ENCODE measurements around the gene OBP2A. TPM values are rescaled to one million over a fixed set of nuclear protein-coding genes. Genes with fewer than 3 reads are reported as not detected.

OBP2A gene
- total RNA-seq, 1 donor from 2014 or later = not detected

DNA sequence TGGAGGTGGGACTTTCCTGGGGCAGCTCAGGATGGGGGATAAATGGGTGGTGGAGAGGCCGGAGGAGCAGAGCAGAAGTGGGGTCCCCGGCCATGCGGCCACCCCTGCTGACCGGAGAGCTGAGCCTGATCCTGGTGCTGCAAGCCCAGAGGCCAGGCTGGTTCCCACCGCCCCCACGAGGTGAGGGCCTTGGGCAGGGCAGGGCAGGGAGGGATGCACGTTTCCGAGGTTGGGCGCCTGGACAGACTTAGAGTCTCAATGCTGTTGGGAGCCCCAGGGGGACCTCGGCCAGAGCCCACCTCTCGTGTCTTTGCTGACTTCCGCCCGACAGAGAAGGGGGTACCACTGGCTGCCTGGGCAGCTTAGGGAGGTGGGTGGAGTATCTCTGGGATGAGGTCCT lies 5.5 kb downstream of the OBP2A start:
- DNase-seq (ENCODE audit: low spot score) = peak; percentile 88

DNA sequence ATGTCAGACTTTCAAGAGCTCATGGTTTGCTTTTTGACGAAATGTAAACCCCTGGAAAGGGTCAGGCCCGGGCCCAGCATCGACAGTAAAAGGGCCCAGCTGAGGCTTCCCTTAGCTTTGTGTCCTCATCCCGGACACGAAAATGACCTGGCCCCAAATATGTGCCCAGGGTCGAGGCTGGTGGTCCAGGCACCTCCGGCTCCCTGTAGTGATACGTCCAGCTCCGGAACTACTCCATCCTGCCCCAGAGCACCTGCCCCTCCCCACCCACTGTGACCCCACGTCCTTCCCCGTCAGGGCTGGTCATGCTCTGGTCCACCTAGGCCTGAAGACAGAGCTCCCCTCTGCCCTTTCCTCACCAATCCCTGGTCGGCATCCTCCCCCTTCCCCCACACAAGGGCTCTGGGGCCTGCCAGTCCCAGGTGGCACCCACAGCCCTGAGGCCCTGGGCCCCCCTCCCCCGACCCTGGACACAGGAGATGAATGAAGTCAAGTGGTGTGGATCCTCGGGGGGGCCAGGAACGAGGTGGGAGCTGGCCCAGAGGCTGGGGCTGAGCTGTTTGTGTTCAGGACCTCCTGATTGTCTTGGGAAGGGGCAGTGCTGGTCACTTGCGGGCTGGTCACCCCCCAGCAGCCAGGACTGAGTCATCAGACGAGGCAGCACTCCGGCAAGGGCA lies 6.2 kb downstream of the OBP2A start:
- peak; percentile 82 for DNase-seq (ENCODE audit: low spot score)

GRCh38 chr9:135552698-135553171 lies 6.8 kb downstream of the OBP2A start:
- DNase-seq (ENCODE audit: low spot score) = no peak

DNA sequence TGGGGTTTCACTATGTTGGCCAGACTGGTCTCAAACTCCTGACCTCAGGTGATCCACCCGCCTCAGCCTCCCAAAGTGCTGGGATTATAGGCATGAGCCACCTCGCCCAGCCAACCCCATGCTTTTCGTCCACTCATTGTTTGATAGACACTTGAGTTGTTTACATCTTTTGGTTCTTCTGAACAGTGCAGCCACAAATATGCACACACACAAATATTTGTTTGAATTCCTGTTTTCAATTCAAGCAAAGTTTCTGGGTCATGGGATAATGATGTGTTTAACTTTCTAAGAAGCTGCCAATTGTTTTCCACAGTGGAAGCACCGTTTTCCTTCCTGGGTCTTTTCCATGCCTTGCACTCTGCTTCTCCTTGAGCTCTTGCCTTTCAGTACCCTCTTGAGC lies 8.8 kb downstream of the OBP2A start:
- DNase-seq (ENCODE audit: low spot score) = no peak

DNA sequence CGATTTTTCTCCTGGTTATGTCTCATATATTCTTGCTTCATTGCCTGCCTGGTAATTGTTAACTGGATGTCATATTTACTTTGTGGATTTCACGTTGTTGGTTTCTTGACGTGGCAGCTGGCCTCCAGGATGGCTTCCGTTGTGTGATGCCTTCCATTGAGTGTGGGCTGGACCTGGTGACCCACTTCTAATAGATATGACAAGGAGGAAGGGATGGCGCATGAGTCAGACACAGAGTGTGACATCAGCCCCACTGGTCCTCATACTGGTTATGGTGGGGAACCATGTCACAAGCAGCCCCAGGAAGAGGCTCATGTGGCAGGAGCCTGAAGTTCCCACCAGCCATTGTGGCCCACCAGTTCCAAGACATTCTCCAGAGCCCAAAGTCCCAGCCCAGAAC lies 9.3 kb downstream of the OBP2A start:
- DNase-seq (ENCODE audit: low spot score) = peak; percentile 39

DNA sequence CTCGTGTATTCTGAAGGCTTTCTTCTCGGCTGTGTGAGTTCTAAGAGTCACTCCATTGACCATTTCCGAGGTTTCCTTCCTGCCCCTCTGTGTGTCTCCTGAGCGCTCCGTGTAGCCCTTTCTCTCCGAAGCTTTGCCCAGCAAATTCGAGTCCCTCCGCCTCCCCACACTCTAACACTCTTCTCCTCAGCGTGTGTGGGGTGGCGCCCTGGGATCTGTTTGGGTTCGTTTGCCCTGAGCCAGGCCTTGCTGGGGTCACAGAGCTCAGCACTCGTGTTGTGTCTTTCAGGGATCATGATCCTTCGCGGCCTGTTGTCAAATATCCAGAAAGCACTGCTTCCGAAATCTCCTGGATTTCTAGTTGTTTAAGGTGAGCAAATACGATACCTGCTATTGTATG lies 10.0 kb downstream of the OBP2A start:
- peak; percentile 45 for DNase-seq (ENCODE audit: low spot score)

- peak; percentile 74 for DNase-seq (ENCODE audit: low spot score)
These were observed 13.7 kb downstream of the OBP2A start for GRCh38 chr9:135559606-135560005.

GRCh38 chr9:135561391-135562234 lies 15.7 kb downstream of the OBP2A start, which contains the start of gene PAEP:
Gene PAEP, plus strand, starts transcription at chr9:135561756.
- peak; percentile 71 for DNase-seq (ENCODE audit: low spot score)

GRCh38 chr9:135562235-135562745 lies 16.4 kb downstream of the OBP2A start:
- peak; percentile 81 for DNase-seq (ENCODE audit: low spot score)

DNA sequence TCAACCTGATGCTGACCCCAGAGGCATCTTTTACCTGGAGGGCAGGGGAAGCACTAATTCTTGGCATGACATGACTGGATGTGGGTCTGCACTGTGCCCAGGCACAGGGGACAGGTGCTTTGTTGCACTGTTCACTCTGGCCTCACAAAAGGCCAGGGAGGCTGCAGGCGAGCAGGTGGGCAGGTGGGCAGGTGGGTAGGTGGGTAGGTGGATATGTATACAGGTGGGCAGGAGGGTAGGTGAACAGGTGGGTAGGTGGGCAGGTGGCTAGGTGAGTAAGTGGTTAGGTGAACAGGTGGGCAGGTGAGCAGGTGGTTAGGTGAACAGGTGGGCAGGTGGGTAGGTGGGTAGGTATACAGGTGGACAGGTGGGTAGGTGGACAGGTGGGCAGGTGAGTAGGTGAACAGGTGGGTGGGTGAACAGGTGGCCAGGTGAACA lies 17.1 kb downstream of the OBP2A start:
- DNase-seq (ENCODE audit: low spot score) = peak; percentile 68

DNA sequence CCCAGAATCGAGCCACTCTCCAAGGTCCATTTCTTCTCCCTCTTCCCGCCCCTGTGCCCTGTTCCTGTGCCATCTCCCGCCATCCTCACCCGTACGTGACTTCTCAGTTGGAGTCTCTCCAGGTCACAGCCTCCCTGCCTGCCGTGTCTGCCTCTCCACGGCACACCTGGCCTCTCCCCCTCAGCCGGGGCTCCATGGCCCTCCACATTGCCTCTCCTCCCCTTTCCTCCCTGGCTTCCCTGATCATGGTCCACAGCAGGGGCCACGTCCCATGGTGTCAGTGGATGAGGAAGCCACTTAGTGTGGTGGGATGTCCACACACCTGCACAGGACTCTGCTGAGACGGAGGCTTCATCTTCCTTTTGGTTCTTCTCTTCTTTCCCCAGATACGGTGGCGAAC lies 17.9 kb downstream of the OBP2A start:
- DNase-seq (ENCODE audit: low spot score) = peak; percentile 72

DNA sequence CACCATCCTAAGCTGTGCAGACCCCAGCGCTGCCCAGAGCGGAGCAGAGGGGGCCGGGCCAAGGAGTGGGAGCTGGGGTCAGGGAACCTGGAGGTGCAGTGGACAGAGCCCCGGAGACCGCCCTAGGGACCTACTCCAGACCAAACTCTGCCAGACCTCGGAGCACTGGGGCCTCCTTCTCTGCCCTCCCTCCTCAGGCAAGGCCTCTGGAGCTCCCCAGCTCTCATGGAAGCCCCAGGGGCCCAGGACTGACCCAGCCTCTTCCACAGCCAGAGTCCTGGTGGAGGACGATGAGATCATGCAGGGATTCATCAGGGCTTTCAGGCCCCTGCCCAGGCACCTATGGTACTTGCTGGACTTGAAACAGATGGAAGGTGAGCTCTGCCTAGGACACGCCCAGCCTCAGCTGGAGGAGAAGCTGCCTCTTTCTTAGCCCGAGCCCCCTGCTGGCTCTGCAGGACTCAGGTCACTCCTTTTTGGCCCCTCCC lies 19.3 kb downstream of the OBP2A start:
- DNase-seq (ENCODE audit: low spot score) = peak; percentile 77

- DNase-seq (ENCODE audit: low spot score) = no peak
These were observed 19.7 kb downstream of the OBP2A start for GRCh38 chr9:135565636-135566035.

GRCh38 chr9:135566552-135566951 lies 20.6 kb downstream of the OBP2A start:
- DNase-seq (ENCODE audit: low spot score) = no peak

- peak; percentile 51 for DNase-seq (ENCODE audit: low spot score)
These were observed 21.4 kb downstream of the OBP2A start for GRCh38 chr9:135567311-135567710.

- DNase-seq (ENCODE audit: low spot score) = peak; percentile 62
These were observed 22.1 kb downstream of the OBP2A start for GRCh38 chr9:135568026-135568425.

GRCh38 chr9:135570456-135570855 lies 24.5 kb downstream of the OBP2A start:
- no peak for DNase-seq (ENCODE audit: low spot score)

GRCh38 chr9:135572233-135572632 lies 26.3 kb downstream of the OBP2A start:
- DNase-seq (ENCODE audit: low spot score) = no peak

- DNase-seq (ENCODE audit: low spot score) = no peak
These were observed 27.2 kb downstream of the OBP2A start for GRCh38 chr9:135573124-135573523.

GRCh38 chr9:135574331-135574730 lies 28.4 kb downstream of the OBP2A start:
- no peak for DNase-seq (ENCODE audit: low spot score)

DNA sequence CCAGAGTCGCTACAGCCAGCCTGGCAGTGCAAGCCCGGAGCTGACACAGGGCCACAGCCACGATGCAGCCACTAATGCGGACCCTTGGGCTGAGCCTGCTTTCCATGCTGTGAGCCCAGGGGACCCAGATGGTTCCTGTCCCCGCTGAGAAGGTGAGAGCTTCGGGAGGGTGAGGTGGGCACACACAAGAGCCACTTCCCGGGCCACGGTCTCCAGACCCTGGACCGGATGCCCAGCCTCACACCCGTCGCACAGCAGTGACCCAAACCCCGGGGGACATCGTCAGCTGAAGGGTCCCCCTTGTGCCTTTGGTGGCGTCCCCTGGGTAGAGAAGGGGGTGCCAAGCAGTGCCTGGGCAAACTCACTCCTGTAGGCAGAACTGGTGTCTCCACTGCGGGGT lies 29.0 kb downstream of the OBP2A start:
- DNase-seq (ENCODE audit: low spot score) = no peak

Measured in mesenteric fat pad (tissue), 1 donor.